PFSK-1 (cell line): Measurements from ENCODE around the gene CDKN3.

Experiments used
- FOXP2 ChIP-seq: optimal IDR thresholded peaks from 2 replicates; pipeline ENCODE3; 2011; ENCODE audit warnings: borderline replicate concordance, control low read depth, inconsistent platforms; ENCODE audit not compliant: insufficient read depth; ENCODE audit errors: extremely low read length, extremely low read depth
- POLR2AphosphoS5 ChIP-seq: IDR thresholded peaks from 2 replicates; pipeline ENCODE4 v1.6.1; 2012; ENCODE audit warnings: low read depth, mild to moderate bottlenecking, control low read depth, low read length, moderate library complexity
- REST ChIP-seq, 2 experiments: IDR thresholded peaks; 2 replicates each; pipeline versions ENCODE4 v1.6.1 to v1.8.0; 2011 to 2012; ENCODE audit warnings: low read depth in 2 of 2, low read length in 2 of 2, control low read depth in 1 of 2, inconsistent platforms in 1 of 2, mild to moderate bottlenecking in 1 of 2, moderate library complexity in 1 of 2; ENCODE audit not compliant: insufficient read depth in 1 of 2
- SIN3A ChIP-seq: IDR thresholded peaks from 2 replicates; pipeline ENCODE4 v1.6.1; 2012; ENCODE audit warnings: mild to moderate bottlenecking, low read length, moderate library complexity, borderline replicate concordance; ENCODE audit not compliant: insufficient read depth
- TAF1 ChIP-seq: IDR thresholded peaks from 2 replicates; pipeline ENCODE4 v1.6.1; 2012; ENCODE audit warnings: low read length, control low read depth, borderline replicate concordance; ENCODE audit not compliant: insufficient read depth

GRCh38 chr14:54395716-54396115 lies 1.1 kb upstream of the CDKN3 start:
- TF ChIP-seq TAF1 (no peak), REST (IDR thresholded peaks at IDR 0.05; ENCODE audit: insufficient read depth in 1 of 2, low read depth in 2 of 2, low read length in 2 of 2) (no peak), FOXP2 (no peak), POLR2AphosphoS5 (no peak), SIN3A (no peak)
